Small intestine (tissue), 16 donors: ENCODE results near the gene CCDC106. TPM values are rescaled to one million over a fixed set of nuclear protein-coding genes. Genes with fewer than 3 reads are reported as not detected.
A peak's percentile ranks its signal among the peaks of the same experiment; 100 is the strongest.

ENCODE experiments used
- DNase-seq, 2 donors: peaks; one replicate each; pipeline versions ENCODE4 v3.0.0 to v3.0.0-alpha.2; 2013
- FAIRE-seq: peaks from 2 replicates; lab custom pipeline; 2012; peaks lifted over from hg19 to GRCh38; lab: Jason Lieb, UNC
- H3K27ac ChIP-seq, 3 donors: one replicate each; pipeline ENCODE4 v1.5.1; 2013; ENCODE audit warnings: low read length in 2 of 3, mild to moderate bottlenecking in 2 of 3, control low read depth in 1 of 3, inconsistent platforms in 1 of 3, low read depth in 1 of 3, moderate library complexity in 1 of 3
- H3K27me3 ChIP-seq, 3 donors: one replicate each; pipeline ENCODE4 v1.6.1; 2013; ENCODE audit warnings: low read length in 3 of 3, inconsistent platforms in 1 of 3; ENCODE audit not compliant: control insufficient read depth in 3 of 3, insufficient read depth in 3 of 3
- H3K36me3 ChIP-seq, 3 donors: one replicate each; pipeline ENCODE4 v1.6.1; 2013; ENCODE audit warnings: low read length in 3 of 3, inconsistent platforms in 1 of 3, low read depth in 1 of 3, mild to moderate bottlenecking in 1 of 3, moderate library complexity in 1 of 3; ENCODE audit not compliant: control insufficient read depth in 3 of 3, insufficient read depth in 2 of 3
- H3K4me1 ChIP-seq, 3 donors: one replicate each; pipeline ENCODE4 v1.6.1; 2013; ENCODE audit warnings: low read length in 2 of 3, inconsistent platforms in 1 of 3, low read depth in 1 of 3, mild to moderate bottlenecking in 1 of 3, moderate library complexity in 1 of 3; ENCODE audit not compliant: control insufficient read depth in 3 of 3, insufficient read depth in 2 of 3
- H3K4me3 ChIP-seq, 3 donors: one replicate each; pipeline ENCODE4 v1.5.1; 2013; ENCODE audit warnings: low read length in 3 of 3, control low read depth in 1 of 3, inconsistent platforms in 1 of 3, low read depth in 1 of 3, mild to moderate bottlenecking in 1 of 3, moderate library complexity in 1 of 3
- H3K9me3 ChIP-seq, 2 donors: one replicate each; pipeline ENCODE4 v1.6.1; 2013; ENCODE audit warnings: low read depth in 1 of 2, low read length in 1 of 2; ENCODE audit not compliant: control insufficient read depth in 2 of 2, insufficient read depth in 1 of 2
- WGBS, 3 donors: extraction: QIAGEN DNeasy Blood & Tissue Kit; methylation state at CpG; one replicate each; pipeline ENCODE4 v1.1.7; 2013; 5-methylcytosine and 5-hydroxymethylcytosine counted together
- long read RNA-seq, 10 donors: transcript quantifications; one replicate each; lab custom pipeline, GENCODE V29; 2026
- polyA plus RNA-seq, 4 donors: library from polyadenylated mRNA; stranded (reverse) in 3 of 4; unstranded in 1 of 4; fragments of 200-250 nt in 3 of 4; fragments of 120-200 nt in 1 of 4; gene quantifications; one replicate each; pipeline versions ENCODE4 v1.2.1 to v1.2.3, GENCODE V29; 2013
- donor health status: healthy with polysubstance abuse.
- donor health status: control.
- donor health status: control.
- donor health status: Bipolar disorder and iron deficiency.
- donor health status: healthy.

CCDC106 gene
- polyA plus RNA-seq: 10 to 100 TPM in 1 of 4 donors, 1 to 10 TPM in 3; 2.5 to 12.1 (median 5.6) TPM
- long read RNA-seq, donor 1, partial matches to known transcripts: 0 of 4 reads
- long read RNA-seq, donor 1, other reads (novel, unspliced or antisense): 0 of 4 reads
- long read RNA-seq, donor 2, partial matches to known transcripts: 0 of 2 reads
- long read RNA-seq, donor 2, other reads (novel, unspliced or antisense): 0 of 2 reads
- long read RNA-seq, donor 3, partial matches to known transcripts: 0 of 2 reads
- long read RNA-seq, donor 3, other reads (novel, unspliced or antisense): 0 of 2 reads
- long read RNA-seq, donor 4: 0 reads
- long read RNA-seq, donor 5: 0 reads
- long read RNA-seq, donor 6: 0 reads
- long read RNA-seq, donor 7, transcript CCDC106-201 (6 exons, 1,546 nt): major isoform, 5 of 14 reads
- long read RNA-seq, donor 7, partial matches to known transcripts: 6 of 14 reads
- long read RNA-seq, donor 7, other reads (novel, unspliced or antisense): 0 of 14 reads
- long read RNA-seq, donor 8, partial matches to known transcripts: 0 of 1 reads
- long read RNA-seq, donor 8, other reads (novel, unspliced or antisense): 0 of 1 reads
- long read RNA-seq, donor 9, partial matches to known transcripts: 0 of 1 reads
- long read RNA-seq, donor 9, other reads (novel, unspliced or antisense): 0 of 1 reads
- long read RNA-seq, donor 10, partial matches to known transcripts: 0 of 4 reads
- long read RNA-seq, donor 10, other reads (novel, unspliced or antisense): 0 of 4 reads

DNA sequence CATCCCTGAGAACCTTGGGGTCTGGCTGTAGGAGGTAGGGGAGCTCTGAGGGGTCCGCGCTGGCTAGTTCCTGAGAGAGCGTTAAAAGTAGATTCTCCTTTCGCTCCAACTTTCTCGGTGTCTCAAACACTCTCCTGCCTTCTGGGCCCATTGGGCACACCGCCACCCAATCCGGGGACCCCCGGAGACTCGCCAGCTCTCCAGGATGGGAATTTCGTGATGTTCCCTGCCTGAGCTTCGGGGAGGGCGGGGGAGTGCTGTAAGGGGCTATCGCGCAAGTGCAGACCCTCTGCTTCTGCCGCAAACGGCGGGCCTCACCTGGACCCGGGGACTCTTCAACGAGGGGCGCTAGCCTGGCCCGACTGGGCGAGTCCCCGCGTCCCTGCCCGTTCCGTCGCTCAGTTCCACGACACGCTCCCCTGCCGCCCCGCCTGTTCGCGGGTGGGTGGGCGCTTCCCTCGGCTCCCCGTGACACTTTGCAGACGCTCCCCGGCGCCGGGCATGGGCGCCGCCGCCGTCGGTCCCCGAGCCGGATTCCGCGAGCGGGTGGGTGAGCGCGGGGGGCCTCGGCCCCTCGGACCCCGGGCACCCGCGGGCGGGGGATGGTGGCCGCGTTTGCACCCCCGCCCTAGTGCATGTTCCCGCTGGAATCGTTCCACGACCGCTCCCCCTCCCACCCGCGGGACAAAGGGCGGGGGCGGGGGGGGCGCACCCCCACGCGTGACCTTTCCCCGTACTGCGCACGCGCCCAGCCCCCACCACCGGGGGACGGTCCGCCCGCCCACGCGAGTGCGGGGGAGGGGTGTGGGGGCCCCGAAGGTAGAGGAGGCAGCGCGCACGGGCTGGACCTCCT is at the start of gene CCDC106:
Gene CCDC106, plus strand, starts transcription at position 481 of the 853 bp plus-strand sequence. CDS start 835 bp downstream, outside the sequence.
- Histone ChIP-seq H3K27me3 (no peaks in the 10 kb centered on the region), H3K9me3 (no peaks in the 10 kb centered on the region), H3K27ac (peak within 1 kb of the TSS in 2 of 3 donors; percentile 25 to 47), H3K4me1 (peaks cover 0 to 25% (median 1%) of the 10 kb centered on the region in 3 donors), H3K36me3 (peaks cover 0 to 49% (median 2%) of the 10 kb centered on the region in 3 donors), H3K4me3 (peak within 1 kb of the TSS; percentile 50 to 78 (median 57))
- 2 to 4% (median 2%) methylated on average over 48 to 87 of the region's 87 CpGs for WGBS, 3 donors
- no peak for FAIRE-seq
- DNase-seq: peak in 1 of 2 donors; percentile 90

- 6 to 12% (median 7%) methylated on average over 15 to 26 of the region's 26 CpGs for WGBS, 3 donors
- FAIRE-seq (no peak), DNase-seq (peak; percentile 94 to 95)
- H3K9me3 ChIP-seq: no peaks in the 10 kb centered on the region
- H3K36me3 ChIP-seq: peaks cover 3 to 49% (median 6%) of the 10 kb centered on the region in 3 donors
- H3K27ac ChIP-seq: peak overlapping the region; percentile 95 to 99 (median 98)
- peaks cover 0 to 5% (median 0%) of the 10 kb centered on the region in 3 donors for H3K4me1 ChIP-seq
- H3K4me3 ChIP-seq: peak overlapping the region; percentile 70 to 79 (median 72)
- H3K27me3 ChIP-seq: no peaks in the 10 kb centered on the region
These were observed 49.1 kb upstream of the CCDC106 start for GRCh38 chr19:55598719-55599467.

- Histone ChIP-seq H3K36me3 (peaks cover 3 to 46% (median 6%) of the 10 kb centered on the region in 3 donors), H3K4me1 (peaks cover 0 to 5% (median 0%) of the 10 kb centered on the region in 3 donors), H3K27me3 (no peaks in the 10 kb centered on the region), H3K4me3 (peak within 1 kb of the TSS; percentile 70 to 79 (median 72)), H3K27ac (peak within 1 kb of the TSS; percentile 95 to 99 (median 98)), H3K9me3 (no peaks in the 10 kb centered on the region)
- FAIRE-seq: no peak
- DNase-seq: peak; percentile 99 to 100
- 0 to 1% (median 0%) methylated on average over 21 to 23 of the region's 23 CpGs for WGBS, 3 donors
These were observed 48.6 kb upstream of the CCDC106 start, which contains the start of gene FIZ1 for GRCh38 chr19:55599468-55599841. Gene FIZ1, minus strand, starts transcription at chr19:55599517. Its CDS starts 1,652 bp downstream, at chr19:55597865.

DNA sequence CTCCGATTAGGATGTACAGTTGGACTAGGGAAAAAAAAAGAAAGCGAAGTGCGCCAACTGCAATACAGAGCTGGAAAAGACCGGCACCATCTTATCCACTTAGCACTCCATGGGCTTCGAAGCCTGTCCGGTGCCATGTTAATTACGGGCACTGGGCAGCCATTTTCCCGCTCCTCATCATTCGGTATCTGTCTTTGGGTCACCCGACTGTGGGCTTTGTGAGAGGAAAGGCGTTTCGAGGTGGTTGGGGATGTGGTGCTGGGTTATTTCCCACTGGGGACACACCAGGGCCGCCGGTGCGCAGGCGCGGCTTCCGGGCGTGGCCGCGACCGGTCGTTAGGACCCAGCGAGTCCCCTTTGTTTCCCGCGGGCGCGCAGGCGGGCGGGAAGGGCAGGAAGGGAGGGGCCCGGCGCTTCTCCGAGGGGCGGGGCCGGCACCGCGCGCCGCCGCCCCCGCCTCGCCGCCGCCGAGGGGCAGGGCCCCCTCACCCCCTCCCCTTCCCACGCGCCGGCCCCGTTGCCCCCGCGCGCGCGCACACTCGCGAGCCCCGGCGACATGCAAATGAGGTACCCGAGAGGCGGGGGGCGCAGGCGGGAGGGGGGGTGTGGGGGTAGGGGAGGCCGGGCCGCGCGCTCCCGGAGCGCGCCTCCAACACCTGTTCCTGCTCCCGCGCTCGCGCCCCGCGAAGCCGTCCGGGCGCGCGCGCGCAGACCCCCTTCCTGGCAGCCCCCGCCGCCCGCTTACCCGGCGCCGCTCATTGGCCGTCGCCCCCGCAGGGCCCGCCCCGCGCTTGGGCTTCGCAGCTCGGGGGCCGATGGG is 48.0 kb upstream of the CCDC106 start, which contains the start of gene ZNF524:
Gene ZNF524, plus strand, starts transcription at position 447 of the 820 bp plus-strand sequence. CDS start 1,825 bp downstream, outside the sequence.
- WGBS, 3 donors: 0 to 1% (median 0%) methylated on average over 29 to 97 of the region's 97 CpGs

GRCh38 chr19:55600662-55601028 is 47.4 kb upstream of the CCDC106 start:
- Histone ChIP-seq H3K36me3 (peaks cover 2 to 37% (median 3%) of the 10 kb centered on the region in 3 donors), H3K27me3 (no peaks in the 10 kb centered on the region), H3K27ac (peak overlapping the region; percentile 73 to 98 (median 95)), H3K9me3 (no peaks in the 10 kb centered on the region), H3K4me1 (peaks cover 0 to 5% (median 0%) of the 10 kb centered on the region in 3 donors), H3K4me3 (peak overlapping the region; percentile 70 to 79 (median 72))
- WGBS, 3 donors: 2 to 5% (median 4%) methylated on average over 11 to 15 of the region's 15 CpGs
- DNase-seq (no peak), FAIRE-seq (no peak)

More for the DNA sequence above, 48.0 kb upstream of the CCDC106 start, which contains the start of gene ZNF524:
- Histone ChIP-seq H3K4me3 (peak within 1 kb of the TSS; percentile 70 to 79 (median 72)), H3K27ac (peak within 1 kb of the TSS; percentile 95 to 99 (median 98)), H3K4me1 (peaks cover 0 to 5% (median 0%) of the 10 kb centered on the region in 3 donors), H3K9me3 (no peaks in the 10 kb centered on the region), H3K27me3 (no peaks in the 10 kb centered on the region), H3K36me3 (peaks cover 3 to 43% (median 5%) of the 10 kb centered on the region in 3 donors)
- DNase-seq: peak; percentile 91 to 99
- FAIRE-seq: no peak

- Histone ChIP-seq H3K4me1 (peaks cover 0 to 5% (median 0%) of the 10 kb centered on the region in 3 donors), H3K4me3 (peak overlapping the region; percentile 70 to 79 (median 72)), H3K9me3 (no peaks in the 10 kb centered on the region), H3K27me3 (no peaks in the 10 kb centered on the region), H3K36me3 (peaks cover 1 to 34% (median 2%) of the 10 kb centered on the region in 3 donors), H3K27ac (peak overlapping the region; percentile 73 to 98 (median 95))
- FAIRE-seq: no peak
- DNase-seq: no peak
- WGBS, 3 donors: 65 to 78% (median 68%) methylated on average over 4 of the region's 4 CpGs
These were observed 46.9 kb upstream of the CCDC106 start for GRCh38 chr19:55601084-55601483.
